H9 (cell line): ENCODE measurements around the gene ANKRD49. TPM values are rescaled to one million over a fixed set of nuclear protein-coding genes. Genes with fewer than 3 reads are reported as not detected.

Source experiments
- DNase-seq: peaks from one replicate; pipeline ENCODE4 v3.0.0-alpha.2; 2017
- H2AFZ ChIP-seq: one replicate; pipeline ENCODE4 v1.6.1; 2013; ENCODE audit warnings: mild to moderate bottlenecking, low read length, control low read depth, moderate library complexity
- H2AK5ac ChIP-seq: 2 replicates; pipeline ENCODE4 v1.6.1; 2013; ENCODE audit warnings: low read length, control low read depth, mixed read lengths; ENCODE audit not compliant: insufficient read length
- H2BK120ac ChIP-seq: one replicate; pipeline ENCODE4 v1.6.1; 2013; ENCODE audit warnings: low read depth, mild to moderate bottlenecking, low read length, control low read depth, inconsistent platforms; ENCODE audit not compliant: poor library complexity, severe bottlenecking
- H2BK12ac ChIP-seq: 2 replicates; pipeline ENCODE4 v1.6.1; 2013; ENCODE audit warnings: low read length, control low read depth, mixed read lengths, low read depth; ENCODE audit not compliant: insufficient read length
- H2BK15ac ChIP-seq: 2 replicates; pipeline ENCODE4 v1.6.1; 2013; ENCODE audit warnings: low read depth, low read length, control low read depth
- H2BK20ac ChIP-seq: one replicate; pipeline ENCODE4 v1.6.1; 2013; ENCODE audit warnings: low read depth, mild to moderate bottlenecking, low read length, control low read depth, inconsistent platforms; ENCODE audit not compliant: poor library complexity, severe bottlenecking
- H2BK5ac ChIP-seq: 2 replicates; pipeline ENCODE4 v1.6.1; 2013; ENCODE audit warnings: low read length, control low read depth, mixed read lengths; ENCODE audit not compliant: insufficient read length
- H3K14ac ChIP-seq: 2 replicates; pipeline ENCODE4 v1.6.1; 2013; ENCODE audit warnings: low read length, control low read depth; ENCODE audit not compliant: insufficient read depth
- H3K18ac ChIP-seq: 2 replicates; pipeline ENCODE4 v1.6.1; 2013; ENCODE audit warnings: low read depth, mild to moderate bottlenecking, mixed read lengths, low read length, control low read depth; ENCODE audit not compliant: insufficient read length
- H3K23ac ChIP-seq: 2 replicates; pipeline ENCODE4 v1.6.1; 2013; ENCODE audit warnings: low read length, control low read depth, mixed read lengths, low read depth; ENCODE audit not compliant: insufficient read length
- H3K23me2 ChIP-seq: 2 replicates; pipeline ENCODE4 v1.6.1; 2013; ENCODE audit warnings: low read depth, mild to moderate bottlenecking, mixed read lengths, low read length, control low read depth; ENCODE audit not compliant: insufficient read length, poor library complexity, severe bottlenecking
- H3K27ac ChIP-seq: 2 replicates; pipeline ENCODE4 v1.5.1; 2013; ENCODE audit warnings: low read length, control low read depth, mixed read lengths, low read depth; ENCODE audit not compliant: insufficient read length
- H3K27me3 ChIP-seq: 2 replicates; pipeline ENCODE4 v1.6.1; 2013; ENCODE audit warnings: low read length, control low read depth, inconsistent platforms; ENCODE audit not compliant: insufficient read depth
- H3K4ac ChIP-seq: 2 replicates; pipeline ENCODE4 v1.6.1; 2013; ENCODE audit warnings: low read depth, mild to moderate bottlenecking, control low read depth, inconsistent platforms, low read length, moderate library complexity
- H3K4me1 ChIP-seq: 2 replicates; pipeline ENCODE4 v1.6.1; 2013; ENCODE audit warnings: low read length, control low read depth, inconsistent platforms; ENCODE audit not compliant: insufficient read depth
- H3K4me2 ChIP-seq: 2 replicates; pipeline ENCODE4 v1.6.1; 2013; ENCODE audit warnings: low read length, control low read depth, mixed read lengths; ENCODE audit not compliant: insufficient read length, insufficient read depth
- H3K56ac ChIP-seq: 2 replicates; pipeline ENCODE4 v1.6.1; 2013; ENCODE audit warnings: low read depth, mild to moderate bottlenecking, mixed read lengths, low read length, control low read depth; ENCODE audit not compliant: insufficient read length
- H3K79me1 ChIP-seq: 2 replicates; pipeline ENCODE4 v1.6.1; 2013; ENCODE audit warnings: low read depth, mild to moderate bottlenecking, moderate library complexity, low read length, control low read depth, inconsistent platforms; ENCODE audit not compliant: insufficient read depth, poor library complexity, severe bottlenecking
- H3K79me2 ChIP-seq: 2 replicates; pipeline ENCODE4 v1.6.1; 2013; ENCODE audit warnings: low read length, control low read depth, inconsistent platforms; ENCODE audit not compliant: insufficient read depth
- H3K9ac ChIP-seq: 2 replicates; pipeline ENCODE4 v1.6.1; 2013; ENCODE audit warnings: low read length, control low read depth, mixed read lengths; ENCODE audit not compliant: insufficient read length; ENCODE audit errors: extremely low read depth
- H3K9me3 ChIP-seq: one replicate; pipeline ENCODE4 v1.6.1; 2013; ENCODE audit warnings: low read depth, low read length, inconsistent platforms; ENCODE audit not compliant: control insufficient read depth
- H3T11ph ChIP-seq: one replicate; pipeline ENCODE4 v1.6.1; 2013; ENCODE audit warnings: mild to moderate bottlenecking, low read length, control low read depth, inconsistent platforms
- H4K20me1 ChIP-seq: one replicate; pipeline ENCODE4 v1.6.1; 2013; ENCODE audit not compliant: control insufficient read depth, insufficient read length, insufficient read depth
- H4K5ac ChIP-seq: 2 replicates; pipeline ENCODE4 v1.6.1; 2013; ENCODE audit warnings: low read depth, mild to moderate bottlenecking, mixed read lengths, low read length, control low read depth; ENCODE audit not compliant: insufficient read length
- H4K8ac ChIP-seq: replicated peaks from 2 replicates; pipeline ENCODE4 v1.6.1; 2013; ENCODE audit warnings: low read length, control low read depth, mixed read lengths, low read depth; ENCODE audit not compliant: insufficient read length
- H4K91ac ChIP-seq: 2 replicates; pipeline ENCODE4 v1.6.1; 2013; ENCODE audit warnings: low read depth, mild to moderate bottlenecking, moderate library complexity, mixed read lengths, low read length, control low read depth; ENCODE audit not compliant: insufficient read length
- H3K27ac Mint-ChIP-seq, 3 experiments: 2 replicates in 2 of 3; 3 replicates in 1 of 3; pipeline ENCODE4 v1.8.0; 2020 to 2021; ENCODE audit warnings: mixed read lengths in 3 of 3, mild to moderate bottlenecking in 1 of 3, moderate library complexity in 1 of 3
- H3K27me3 Mint-ChIP-seq: 2 replicates; pipeline ENCODE4 v1.8.0; 2021; ENCODE audit warnings: low read depth, mild to moderate bottlenecking, moderate library complexity, mixed read lengths
- H3K36me3 Mint-ChIP-seq, 3 experiments: 2 replicates in 2 of 3; 3 replicates in 1 of 3; pipeline ENCODE4 v1.8.0; 2020 to 2021; ENCODE audit warnings: low read depth in 3 of 3, mixed read lengths in 3 of 3; ENCODE audit not compliant: insufficient read depth in 1 of 3
- H3K4me1 Mint-ChIP-seq, 2 experiments: 2 replicates each; pipeline ENCODE4 v1.8.0; 2020; ENCODE audit warnings: mixed read lengths in 2 of 2
- H3K4me3 Mint-ChIP-seq, 2 experiments: 2 replicates in 1 of 2; 3 replicates in 1 of 2; pipeline ENCODE4 v1.8.0; 2020 to 2021; ENCODE audit warnings: mild to moderate bottlenecking in 2 of 2, mixed read lengths in 2 of 2, moderate library complexity in 1 of 2
- H3K9me3 Mint-ChIP-seq, 2 experiments: 2 replicates in 1 of 2; 3 replicates in 1 of 2; pipeline ENCODE4 v1.8.0; 2020; ENCODE audit warnings: mild to moderate bottlenecking in 2 of 2, mixed read lengths in 2 of 2, moderate library complexity in 1 of 2
- total RNA-seq: library from RNA; stranded (reverse); gene quantifications from 2 replicates; pipeline ENCODE4 v1.2.1, GENCODE V29; 2021
- TF ChIP-seq, protein P1 (sequence below): fragments of 200-600 bp; sonication (generic); conservative IDR thresholded peaks from 3 replicates; pipeline ENCODE4 v1.8.0; 2021; ENCODE audit warnings: antibody characterized with exemption, mild to moderate bottlenecking

ANKRD49 gene
- total RNA-seq, 1 experiment from 2014 or later: 13.8 TPM

DNA sequence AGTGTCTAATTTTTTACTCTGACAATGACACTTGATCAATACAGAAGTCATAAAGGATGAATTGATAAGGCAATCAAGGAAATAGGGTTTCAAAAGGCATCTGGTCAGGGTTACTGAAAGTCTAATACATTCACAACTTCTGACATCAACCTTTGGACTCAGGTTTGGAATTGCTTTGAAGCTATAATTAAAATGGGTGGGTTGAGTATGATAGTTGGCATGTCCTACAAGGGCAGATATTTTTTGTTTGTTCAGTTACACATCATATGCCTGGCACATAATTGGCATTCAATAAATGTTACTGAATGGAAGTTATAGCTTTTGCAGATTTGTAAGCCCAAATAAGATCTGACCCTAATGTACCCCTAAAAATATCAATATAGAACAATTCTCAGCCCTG lies 42.6 kb downstream of the ANKRD49 start:
- Histone ChIP-seq H2AFZ (no peak overlapping the region), H3K23ac (no peak overlapping the region), H2BK120ac (no peak overlapping the region), H3K9me3 (no peaks in the 10 kb centered on the region), H4K91ac (no peak overlapping the region), H2BK20ac (no peak overlapping the region), H3K79me2 (no peaks in the 10 kb centered on the region), H3K14ac (no peak overlapping the region), H2AK5ac (no peak overlapping the region), H3K4me2 (no peak overlapping the region), H3K79me1 (no peaks in the 10 kb centered on the region), H4K5ac (no peak overlapping the region), H3K4ac (no peak overlapping the region), H3K4me1 (no peaks in the 10 kb centered on the region), H2BK15ac (no peak overlapping the region), H4K20me1 (no peaks in the 10 kb centered on the region), H3T11ph (no peak overlapping the region), H4K8ac (no peak overlapping the region), H3K9ac (no peak overlapping the region), H3K27ac (no peak overlapping the region), H3K27me3 (no peaks in the 10 kb centered on the region), H3K18ac (no peak overlapping the region), H2BK12ac (no peak overlapping the region), H3K56ac (no peak overlapping the region), H2BK5ac (no peak overlapping the region), H3K23me2 (no peaks in the 10 kb centered on the region)
- no peak for DNase-seq
- Mint-ChIP-seq H3K36me3 (no peaks in the 10 kb centered on the region), H3K4me1 (no peaks in the 10 kb centered on the region; a peak in 1 of 4 replicates), H3K27me3 (peaks cover 8% of the 10 kb centered on the region), H3K4me3 (no peak overlapping the region), H3K27ac (no peak overlapping the region), H3K9me3 (no peaks in the 10 kb centered on the region)
- TF ChIP-seq, protein P1, sequence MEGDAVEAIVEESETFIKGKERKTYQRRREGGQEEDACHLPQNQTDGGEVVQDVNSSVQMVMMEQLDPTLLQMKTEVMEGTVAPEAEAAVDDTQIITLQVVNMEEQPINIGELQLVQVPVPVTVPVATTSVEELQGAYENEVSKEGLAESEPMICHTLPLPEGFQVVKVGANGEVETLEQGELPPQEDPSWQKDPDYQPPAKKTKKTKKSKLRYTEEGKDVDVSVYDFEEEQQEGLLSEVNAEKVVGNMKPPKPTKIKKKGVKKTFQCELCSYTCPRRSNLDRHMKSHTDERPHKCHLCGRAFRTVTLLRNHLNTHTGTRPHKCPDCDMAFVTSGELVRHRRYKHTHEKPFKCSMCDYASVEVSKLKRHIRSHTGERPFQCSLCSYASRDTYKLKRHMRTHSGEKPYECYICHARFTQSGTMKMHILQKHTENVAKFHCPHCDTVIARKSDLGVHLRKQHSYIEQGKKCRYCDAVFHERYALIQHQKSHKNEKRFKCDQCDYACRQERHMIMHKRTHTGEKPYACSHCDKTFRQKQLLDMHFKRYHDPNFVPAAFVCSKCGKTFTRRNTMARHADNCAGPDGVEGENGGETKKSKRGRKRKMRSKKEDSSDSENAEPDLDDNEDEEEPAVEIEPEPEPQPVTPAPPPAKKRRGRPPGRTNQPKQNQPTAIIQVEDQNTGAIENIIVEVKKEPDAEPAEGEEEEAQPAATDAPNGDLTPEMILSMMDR: no peak
